ENCODE measurements around the gene ENPP7. TPM values are rescaled to one million over a fixed set of nuclear protein-coding genes. Genes with fewer than 3 reads are reported as not detected.

Gene ENPP7
- total RNA-seq, 1 experiment from 2014 or later = not detected

DNA sequence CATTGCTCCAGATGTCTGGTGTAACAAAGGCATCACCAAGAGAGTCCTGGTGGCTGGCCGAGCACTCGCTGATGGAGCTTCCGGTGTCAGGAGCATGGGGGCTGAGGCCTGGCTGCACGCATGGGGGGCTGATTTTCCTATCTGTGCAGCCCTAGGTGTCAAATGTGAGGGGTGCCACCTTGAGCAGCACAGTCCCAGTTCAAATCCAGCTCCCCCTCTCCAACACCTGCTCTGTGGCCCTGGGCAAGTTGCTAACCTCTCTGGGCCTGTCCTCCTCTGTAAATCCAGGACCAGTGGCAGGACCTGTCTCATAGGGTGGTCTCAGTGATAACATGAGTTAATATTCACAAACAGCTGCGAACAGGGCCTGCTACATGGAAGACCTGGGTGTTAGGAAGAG lies 12.9 kb downstream of the ENPP7 start:
- no TSS peak for BruUV-seq (replicated peaks)
- TF ChIP-seq ZFX (IDR thresholded peaks at IDR 0.05) (no peak), CTCF (IDR thresholded peaks at IDR 0.05 in 2 of 3, conservative IDR thresholded peaks at IDR 0.05 in 1 of 3; ENCODE audit: borderline replicate concordance in 1 of 3, insufficient read depth in 1 of 3, low read depth in 2 of 3, low read length in 2 of 3) (no peak), ZNF274 (IDR thresholded peaks at IDR 0.05; ENCODE audit: low read depth, low read length) (no peak), FOSL1 (IDR thresholded peaks at IDR 0.05; ENCODE audit: low read depth) (no peak), REST (IDR thresholded peaks at IDR 0.05; ENCODE audit: low read depth) (no peak), JUND (IDR thresholded peaks at IDR 0.05) (no peak), SRF (IDR thresholded peaks at IDR 0.05; ENCODE audit: low read depth) (no peak), TCF7L2 (IDR thresholded peaks at IDR 0.05; ENCODE audit: borderline replicate concordance, extremely low read depth, insufficient read depth, insufficient read length) (no peak), POLR2A (IDR thresholded peaks at IDR 0.05; ENCODE audit: borderline replicate concordance, extremely low read depth, insufficient read depth, insufficient read length) (no peak), SIN3A (IDR thresholded peaks at IDR 0.05; ENCODE audit: low read depth) (no peak), SP1 (IDR thresholded peaks at IDR 0.05; ENCODE audit: low read depth) (no peak), RAD21 (IDR thresholded peaks at IDR 0.05; ENCODE audit: low read depth) (no peak), EZH2 (IDR thresholded peaks at IDR 0.05) (no peak), CBX3 (IDR thresholded peaks at IDR 0.05; ENCODE audit: low read depth) (no peak), ZBTB33 (IDR thresholded peaks at IDR 0.05; ENCODE audit: extremely low read depth, insufficient replicate concordance, low read length) (no peak), EZH2phosphoT487 (IDR thresholded peaks at IDR 0.05; ENCODE audit: borderline replicate concordance) (no peak), POLR2AphosphoS5 (IDR thresholded peaks at IDR 0.05; ENCODE audit: low read depth, low read length) (no peak), EGR1 (IDR thresholded peaks at IDR 0.05; ENCODE audit: low read depth) (no peak)
- TF ChIP-seq, protein P1, sequence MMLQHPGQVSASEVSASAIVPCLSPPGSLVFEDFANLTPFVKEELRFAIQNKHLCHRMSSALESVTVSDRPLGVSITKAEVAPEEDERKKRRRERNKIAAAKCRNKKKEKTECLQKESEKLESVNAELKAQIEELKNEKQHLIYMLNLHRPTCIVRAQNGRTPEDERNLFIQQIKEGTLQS (IDR thresholded peaks at IDR 0.05) = no peak
- TF ChIP-seq, protein P2, sequence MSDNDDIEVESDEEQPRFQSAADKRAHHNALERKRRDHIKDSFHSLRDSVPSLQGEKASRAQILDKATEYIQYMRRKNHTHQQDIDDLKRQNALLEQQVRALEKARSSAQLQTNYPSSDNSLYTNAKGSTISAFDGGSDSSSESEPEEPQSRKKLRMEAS (IDR thresholded peaks at IDR 0.05) = no peak
- RAD21 ChIA-PET (ENCODE audit: low non-redundant PET in 1 of 2, low total read pairs in 2 of 2, uncharacterized antibody in 2 of 2, unreplicated experiment in 2 of 2) = no interaction called here
- CTCF ChIA-PET = interaction anchor here (1.3 to 1.6 kb wide), 3 partner anchors 35 to 92 kb away, joined by 3 read pairs; no protein-coding TSS in a partner anchor
- DNase-seq (ENCODE audit: low read depth, low spot score) (no peak), ATAC-seq (no peak)
- H4K20me1 ChIP-seq (ENCODE audit: insufficient read depth) = no peaks in the 10 kb centered on the region
- intact Hi-C loops (cut with micrococcal nuclease) = loop anchor here (2.0 kb wide), 1 partner anchor 173 kb away; no protein-coding TSS in a partner anchor
- H3K79me2 ChIP-seq (ENCODE audit: insufficient read depth, low read length) = no peaks in the 10 kb centered on the region
- H3K9me3 ChIP-seq (ENCODE audit: control insufficient read depth in 1 of 2, insufficient read depth in 1 of 2, low read depth in 1 of 2, low read length in 2 of 2) = no peaks in the 10 kb centered on the region
- no peak overlapping the region for H3K4me2 ChIP-seq (ENCODE audit: low read length)
- H3K9ac ChIP-seq (ENCODE audit: low read length) = no peak overlapping the region
- no peak overlapping the region for H3K27ac ChIP-seq (ENCODE audit: low read depth, low read length)
- H3K27me3 ChIP-seq (ENCODE audit: insufficient read depth, low read length) = 0 out of 2 replicates have a peak, but pooled peaks cover 3% of the 10 kb centered on the region
- peaks cover 11 to 33% of the 10 kb centered on the region in 2 experiments; a peak in 3 of 4 replicates for H3K4me1 ChIP-seq (ENCODE audit: control insufficient read depth in 1 of 2, insufficient read depth in 2 of 2, low read length in 2 of 2)
- no peaks in the 10 kb centered on the region for H3K9me2 ChIP-seq (ENCODE audit: insufficient read depth)
- POLR2A ChIA-PET = no interaction called here
- H2AFZ ChIP-seq (ENCODE audit: low read depth, low read length, poor library complexity, severe bottlenecking) = no peak overlapping the region
- H3K4me3 ChIP-seq (replicated peaks in 1 of 2; ENCODE audit: low read depth in 1 of 2, low read length in 2 of 2) = no peak overlapping the region
- no peaks in the 10 kb centered on the region for H3K36me3 ChIP-seq (ENCODE audit: control insufficient read depth in 1 of 2, insufficient read depth in 2 of 2, low read length in 2 of 2)
